Retina (tissue), 1 donor: ENCODE results near the gene RXRG.
A peak's percentile ranks its signal among the peaks of the same experiment; 100 is the strongest.
"Not testable (repeated sequence)": the region's sequence is repeated elsewhere in the genome, so short reads cannot be mapped to it uniquely, and the experiment has no call there.

Source experiments
- DNase-seq: peaks from one replicate; pipeline ENCODE4 v3.0.0-alpha.2; 2016

Gene RXRG

DNA sequence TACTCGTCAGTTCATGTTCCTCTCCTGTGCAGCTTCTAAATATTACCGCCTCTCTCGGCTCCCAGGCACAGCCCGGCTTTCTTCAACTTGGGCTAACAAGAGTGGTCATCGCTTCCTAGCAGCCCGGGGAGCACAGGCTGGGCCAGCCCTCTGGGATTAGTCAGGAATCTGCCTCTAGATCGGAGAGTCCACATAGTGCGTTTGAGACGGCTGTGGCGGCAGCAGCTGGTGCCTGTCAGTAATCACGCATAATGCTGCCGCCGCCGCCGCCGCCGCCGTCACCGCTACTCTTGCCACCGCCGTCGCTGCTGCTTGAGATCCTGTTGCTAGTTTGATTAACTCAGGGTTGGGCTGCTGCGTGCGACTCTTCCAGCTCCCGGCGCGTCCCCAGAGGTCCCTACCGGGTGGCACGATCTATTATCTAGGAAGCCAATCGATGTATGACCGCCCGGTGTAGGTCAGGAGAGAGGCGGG lies at the start of gene RXRG:
Gene RXRG (minus strand): TSS at position 230 of the 474 bp plus-strand sequence. CDS start 233 bp downstream, outside the sequence.
- DNase-seq: peak; percentile 90

GRCh38 chr1:165492845-165493373 lies 48.0 kb upstream of the RXRG start:
- no peak for DNase-seq

DNA sequence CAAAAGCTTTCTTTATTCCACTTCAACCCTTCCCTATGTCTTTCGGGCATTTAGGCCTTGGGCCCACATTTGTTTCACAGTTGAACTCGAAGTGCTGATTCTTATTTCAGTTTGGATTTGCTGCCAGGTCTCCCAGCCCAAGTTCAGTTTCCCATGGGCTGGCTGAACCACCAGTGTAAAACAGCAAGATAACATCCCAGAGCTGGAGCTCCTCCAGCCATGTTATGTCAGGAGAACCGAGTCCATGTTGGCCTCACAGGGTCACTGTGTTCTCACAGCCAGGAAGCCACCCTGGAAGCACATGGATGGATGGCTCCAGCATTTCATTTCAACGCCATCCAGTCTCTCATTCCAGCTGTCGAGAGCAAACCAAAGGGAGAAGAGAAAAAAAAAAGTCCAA lies 45.2 kb upstream of the RXRG start:
- no peak for DNase-seq

GRCh38 chr1:165487921-165488320 lies 43.0 kb upstream of the RXRG start:
- DNase-seq: no peak

DNA sequence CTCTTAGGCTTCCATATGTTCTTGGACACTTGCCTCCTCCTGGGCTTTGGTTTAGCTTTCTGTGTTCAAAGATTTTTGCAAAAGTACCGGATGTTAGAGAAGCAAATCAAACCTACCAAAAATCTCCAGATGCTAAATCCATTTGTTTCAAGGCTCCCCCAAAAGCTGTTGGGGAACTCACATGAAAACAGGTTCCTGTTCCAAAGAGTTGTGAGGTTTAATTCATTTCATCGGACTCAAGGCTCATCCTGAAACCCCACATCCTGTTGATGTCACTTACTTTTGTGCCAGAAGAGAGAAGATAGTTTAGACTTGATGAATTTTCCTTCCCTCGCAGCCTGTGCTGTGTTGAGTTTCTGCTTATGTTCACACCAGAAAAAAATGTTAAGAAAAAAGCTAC lies 41.7 kb upstream of the RXRG start:
- DNase-seq: no peak

- no peak for DNase-seq
These were observed 40.8 kb upstream of the RXRG start for GRCh38 chr1:165485716-165486115.

DNA sequence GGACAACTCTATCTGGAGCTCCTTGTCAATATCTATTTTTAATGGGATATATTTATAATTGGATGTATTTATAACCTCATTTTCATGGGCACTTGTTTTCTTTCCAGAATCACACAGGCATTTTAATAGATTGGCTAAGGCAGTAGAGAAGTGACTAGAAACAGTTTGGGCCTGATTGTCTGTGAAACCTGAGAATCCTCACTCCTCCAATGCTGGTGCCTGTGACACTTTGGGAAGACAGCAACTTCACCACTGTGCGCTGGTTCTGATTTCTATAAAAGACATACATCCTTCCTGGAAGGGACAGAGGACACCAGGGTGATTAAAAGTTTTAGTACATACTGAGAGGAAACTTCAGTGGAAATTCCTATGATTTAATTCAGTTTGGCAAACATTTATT lies 39.6 kb upstream of the RXRG start:
- no peak for DNase-seq

DNA sequence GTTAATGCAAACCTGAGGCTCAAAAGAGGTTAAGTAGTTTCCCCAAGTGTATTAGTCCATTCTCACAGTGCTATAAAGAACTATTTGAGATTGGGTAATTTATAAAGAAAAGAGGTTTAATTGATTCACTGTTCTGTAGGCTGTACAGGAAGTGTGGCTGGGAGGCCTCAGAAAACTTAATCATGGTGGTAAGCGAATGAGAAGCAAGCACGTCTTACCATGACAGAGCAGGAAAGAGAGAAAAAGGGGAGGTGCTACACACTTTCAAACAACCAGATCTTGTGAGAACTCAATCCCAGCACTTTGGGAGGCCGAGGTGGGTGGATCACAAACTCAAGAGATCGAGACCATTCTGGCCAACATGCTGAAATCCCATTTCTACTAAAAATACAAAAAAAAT lies 38.5 kb upstream of the RXRG start:
- no peak for DNase-seq

DNA sequence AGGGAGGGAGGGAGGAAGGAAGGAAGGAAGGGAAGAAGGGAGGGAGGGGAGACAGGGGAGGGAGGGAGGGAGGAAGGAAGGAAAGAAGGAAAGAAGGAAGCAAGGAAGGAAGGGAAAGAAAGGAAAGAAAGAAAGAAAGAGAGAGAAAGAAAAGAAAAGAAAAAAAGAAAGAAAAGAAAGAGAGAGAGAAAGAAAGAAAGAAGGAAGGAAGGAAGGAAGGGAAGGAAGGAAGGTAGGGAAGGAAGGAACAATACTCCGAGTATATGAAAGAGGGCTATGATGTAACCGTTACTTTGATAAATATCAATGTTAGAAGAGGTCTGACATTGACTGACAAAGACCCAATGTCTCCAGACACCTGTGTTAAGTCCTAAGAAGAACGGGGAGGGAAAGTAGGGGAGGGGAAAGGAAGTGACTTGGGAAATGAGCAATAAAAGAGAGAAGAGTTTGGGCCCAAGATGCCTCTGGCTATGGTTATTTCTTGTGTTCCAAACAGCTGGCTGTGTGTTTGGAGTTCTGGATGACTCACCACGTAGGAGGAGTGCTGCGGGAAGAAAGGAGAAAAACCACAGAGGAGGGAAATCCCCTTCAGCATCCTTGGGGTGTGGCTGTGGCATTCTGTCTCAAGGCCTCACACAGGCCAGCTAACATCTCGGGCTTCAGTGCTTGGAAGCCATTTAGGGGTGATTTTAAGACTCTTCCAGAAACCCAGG lies 37.0 kb upstream of the RXRG start:
- DNase-seq: no peak

GRCh38 chr1:165476776-165477175 lies 31.9 kb upstream of the RXRG start:
- no peak for DNase-seq

DNA sequence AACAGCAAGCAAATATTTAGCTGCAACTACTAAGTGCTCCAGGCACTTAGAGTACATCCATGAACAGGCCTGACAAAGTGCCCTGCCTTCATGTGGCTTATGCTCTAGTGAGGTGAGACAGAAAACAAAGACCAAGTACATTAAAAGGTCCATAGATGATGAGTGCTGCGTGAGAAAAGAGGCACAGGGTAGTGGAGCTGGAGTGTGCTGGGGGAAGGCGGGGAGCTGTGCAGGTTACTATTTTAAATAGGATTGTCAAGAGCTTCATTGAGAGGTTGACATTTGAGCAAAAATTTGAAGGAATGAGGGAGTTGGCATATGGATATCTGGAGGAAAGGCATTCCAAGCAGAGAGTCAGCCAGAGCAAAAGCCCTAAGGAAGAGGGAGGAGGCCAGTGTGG lies 29.3 kb upstream of the RXRG start:
- no peak for DNase-seq

- no peak for DNase-seq
These were observed 28.2 kb upstream of the RXRG start for GRCh38 chr1:165473081-165473480.

GRCh38 chr1:165468726-165469249 lies 23.9 kb upstream of the RXRG start:
- DNase-seq: no peak

- peak; percentile 25 for DNase-seq
These were observed 23.3 kb upstream of the RXRG start for GRCh38 chr1:165468253-165468652.

DNA sequence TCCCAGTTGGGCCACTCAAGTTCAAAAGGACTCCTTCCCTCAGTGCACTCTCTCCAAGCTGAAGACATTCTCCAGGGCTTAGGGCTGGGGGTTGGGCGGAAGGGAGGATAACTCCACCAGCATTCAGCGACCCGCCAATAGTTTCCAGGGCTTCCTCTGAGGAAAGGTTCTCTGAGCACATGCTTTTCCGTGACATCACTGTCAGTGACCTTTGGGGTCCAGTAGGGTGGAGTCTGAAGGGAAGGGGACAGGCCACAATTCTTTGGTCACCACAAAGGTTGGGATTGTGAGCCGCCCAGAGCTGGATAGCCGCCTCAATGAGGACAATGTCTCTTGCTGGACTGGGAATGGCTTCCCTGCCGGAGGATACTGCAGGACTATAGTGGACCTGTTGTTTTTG lies 22.8 kb upstream of the RXRG start:
- no peak for DNase-seq

DNA sequence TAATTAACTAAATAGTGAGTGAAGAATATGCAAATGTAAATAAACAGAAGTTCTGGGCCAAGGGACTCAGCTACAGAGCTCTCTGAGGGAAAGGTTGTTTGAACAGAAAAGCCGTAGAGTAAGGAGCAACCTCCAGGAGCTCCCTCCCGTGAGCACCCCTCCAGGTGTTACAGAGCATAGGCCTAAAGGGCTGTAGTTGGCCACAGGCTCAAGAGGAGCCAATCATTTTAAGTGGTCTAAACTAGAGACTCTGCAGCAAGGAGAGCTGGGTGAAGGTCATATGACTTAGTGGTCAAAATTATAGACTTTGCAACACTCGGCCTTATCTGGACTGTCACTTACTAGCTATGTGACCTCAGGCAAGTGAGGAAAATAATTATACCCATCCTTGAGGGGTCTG lies 19.1 kb upstream of the RXRG start:
- DNase-seq: no peak

- not testable (repeated sequence) for DNase-seq
These were observed 14.8 kb upstream of the RXRG start for GRCh38 chr1:165459683-165460082.

DNA sequence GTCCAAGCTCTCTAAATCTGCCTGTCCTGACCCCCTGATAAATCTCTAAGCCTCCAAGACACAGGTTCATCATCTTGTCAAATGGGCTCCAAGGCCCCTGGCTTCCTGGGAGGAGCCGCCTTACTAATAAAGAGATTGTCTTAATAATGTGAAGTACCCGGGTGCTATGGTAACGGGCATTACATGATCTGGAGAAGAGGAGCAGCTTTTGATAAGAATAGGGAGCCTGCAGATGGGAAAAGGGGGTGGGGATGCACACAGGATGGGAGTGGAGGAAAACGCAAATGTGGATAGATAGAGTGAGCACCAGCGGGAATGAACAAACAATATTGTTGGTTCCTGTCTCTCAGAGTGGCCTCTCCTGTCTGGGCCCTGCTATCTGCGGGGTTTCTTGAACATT lies 11.9 kb upstream of the RXRG start:
- no peak for DNase-seq

GRCh38 chr1:165456114-165456513 lies 11.2 kb upstream of the RXRG start:
- no peak for DNase-seq

DNA sequence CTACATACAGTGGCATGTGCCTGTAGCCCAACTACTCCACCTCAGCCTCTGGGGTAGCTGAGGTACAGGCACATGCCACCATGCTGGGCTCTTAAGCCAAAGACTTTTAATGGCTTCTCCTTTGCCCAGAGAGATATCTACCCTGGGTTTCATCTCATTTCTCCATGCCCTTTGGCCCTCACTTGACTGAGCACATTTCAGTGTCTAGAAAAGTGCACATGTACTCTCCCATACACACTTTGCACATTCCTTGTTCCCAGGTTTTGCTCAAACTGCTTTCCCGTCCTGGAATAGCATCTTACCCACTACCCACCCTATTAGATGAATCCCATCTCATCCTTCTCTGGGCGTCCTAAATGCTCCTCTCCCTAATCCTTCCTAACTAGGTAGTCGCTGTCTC lies 10.2 kb upstream of the RXRG start:
- DNase-seq: no peak

DNA sequence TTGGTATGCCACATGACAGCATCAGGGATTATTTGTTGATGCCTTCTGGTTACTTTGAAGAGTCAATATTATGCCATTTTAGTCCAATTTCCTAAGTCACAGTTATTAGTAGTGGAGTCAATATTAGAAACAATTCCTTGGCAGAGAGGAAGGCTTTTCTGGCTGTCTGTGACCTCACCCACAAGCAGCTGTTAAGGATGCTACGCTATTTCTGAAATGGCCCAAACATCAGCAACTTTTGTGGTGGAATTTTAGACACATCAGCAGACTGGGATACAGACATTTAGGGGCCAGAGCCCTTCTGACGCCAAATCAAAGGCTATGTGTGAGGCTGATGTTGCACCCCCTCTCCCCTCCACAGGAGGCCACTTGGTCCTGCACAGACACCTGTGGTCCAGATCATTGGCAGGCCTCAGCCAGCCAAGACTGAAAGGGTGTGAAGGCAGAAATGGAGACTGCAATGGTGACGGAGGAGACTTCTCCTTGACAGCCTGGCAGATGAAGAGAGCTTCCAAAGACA lies 9.2 kb upstream of the RXRG start:
- no peak for DNase-seq

- DNase-seq: no peak
These were observed 7.6 kb upstream of the RXRG start for GRCh38 chr1:165452336-165453130.

- DNase-seq: no peak
These were observed 6.8 kb upstream of the RXRG start for GRCh38 chr1:165451691-165452090.

DNA sequence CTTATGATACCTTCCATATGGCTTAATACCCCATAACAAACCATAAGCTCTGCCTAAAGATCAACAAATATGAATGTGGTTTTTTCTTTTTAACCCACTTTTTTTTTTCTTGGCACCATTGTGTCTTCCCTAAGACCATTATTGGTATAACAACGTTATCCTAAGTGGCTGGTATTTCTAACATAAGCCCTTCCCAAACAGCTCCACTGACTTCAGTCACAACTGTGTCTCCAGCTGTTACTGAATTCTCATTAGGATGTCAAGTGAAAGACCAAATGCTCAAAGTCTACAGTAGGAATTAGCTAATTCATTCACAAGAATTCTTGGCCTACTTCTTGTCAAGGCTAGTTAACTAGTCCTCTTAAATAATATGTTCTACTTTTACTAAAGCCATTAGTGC lies 4.2 kb upstream of the RXRG start:
- DNase-seq: no peak
